A673 (cell line): ENCODE data around the gene DAB1.

ENCODE experiments used
- CTCF ChIP-seq: fragments of 300-800, 200-600 bp; sonication (generic); conservative IDR thresholded peaks from 2 replicates; pipeline ENCODE4 v1.5.1; 2017; ENCODE audit warnings: low read depth, mild to moderate bottlenecking, antibody characterized with exemption, low read length, moderate library complexity, mixed read lengths
- EZH2 ChIP-seq: fragments of 200-600 bp; sonication (generic); IDR thresholded peaks from 2 replicates; pipeline ENCODE4 v1.6.1; 2017; ENCODE audit warnings: borderline replicate concordance, low read depth, mild to moderate bottlenecking, mixed read lengths, antibody characterized with exemption, low read length; ENCODE audit not compliant: poor library complexity, severe bottlenecking

GRCh38 chr1:57376041-57376440 lies 47.8 kb downstream of the DAB1 start:
- TF ChIP-seq EZH2 (no peak), CTCF (no peak)
